Fibroblast of villous mesenchyme (primary cell): ENCODE measurements around the gene CCT2. TPM values are rescaled to one million over a fixed set of nuclear protein-coding genes. Genes with fewer than 3 reads are reported as not detected.
"Not testable (repeated sequence)": the region's sequence is repeated elsewhere in the genome, so short reads cannot be mapped to it uniquely, and the experiment has no call there.

ENCODE experiments used
- DNase-seq: peaks from one replicate; pipeline ENCODE4 v3.0.0-alpha.2; 2010; ENCODE audit warnings: low read depth
- H3K4me3 ChIP-seq: 2 replicates; pipeline ENCODE4 v1.5.1; 2011; ENCODE audit warnings: low read depth, mild to moderate bottlenecking, low read length
- CTCF ChIP-seq: IDR thresholded peaks from 2 replicates; pipeline ENCODE4 v1.5.1; 2012; ENCODE audit warnings: low read depth, mild to moderate bottlenecking, low read length; ENCODE audit not compliant: insufficient read depth
- total RNA-seq: library from RNA; depleted of rRNA; stranded (reverse); fragments of >200 nt; gene quantifications from 2 replicates; pipeline ENCODE4 v1.2.3, GENCODE V29; 2012

Gene CCT2
- total RNA-seq, 1 donor: 330 TPM

- no peak for TF ChIP-seq CTCF
- DNase-seq: no peak
- H3K4me3 ChIP-seq: no peak overlapping the region
Measured at GRCh38 chr12:69601962-69602685, 16.9 kb downstream of the CCT2 start.

- H3K4me3 ChIP-seq: no peak overlapping the region
- DNase-seq: no peak
- no peak for TF ChIP-seq CTCF
Measured at GRCh38 chr12:69602954-69603353, 17.7 kb downstream of the CCT2 start.

- not testable (repeated sequence) for DNase-seq, H3K4me3 ChIP-seq
Measured at GRCh38 chr12:69603556-69603955, 18.3 kb downstream of the CCT2 start.

- not testable (repeated sequence) for DNase-seq
Measured at GRCh38 chr12:69604275-69604674, 19.0 kb downstream of the CCT2 start.

GRCh38 chr12:69608114-69608513 is 22.9 kb downstream of the CCT2 start:
- no peak overlapping the region for H3K4me3 ChIP-seq
- no peak for TF ChIP-seq CTCF
- peak; percentile 12 for DNase-seq

More at GRCh38 chr12:69604275-69604674, 19.0 kb downstream of the CCT2 start:
- H3K4me3 ChIP-seq: not testable (repeated sequence)

GRCh38 chr12:69610126-69610525 is 24.9 kb downstream of the CCT2 start:
- TF ChIP-seq CTCF: no peak
- no peak for DNase-seq
- no peak overlapping the region for H3K4me3 ChIP-seq

- no peak within 1 kb of the TSS for H3K4me3 ChIP-seq
- DNase-seq: no peak
- TF ChIP-seq CTCF: no peak
Measured at GRCh38 chr12:69610729-69611128, 25.5 kb downstream of the CCT2 start, which contains the start of gene LRRC10. Gene LRRC10 (minus strand): TSS chr12:69610907. CDS start chr12:69610838, 69 bp downstream.

DNA sequence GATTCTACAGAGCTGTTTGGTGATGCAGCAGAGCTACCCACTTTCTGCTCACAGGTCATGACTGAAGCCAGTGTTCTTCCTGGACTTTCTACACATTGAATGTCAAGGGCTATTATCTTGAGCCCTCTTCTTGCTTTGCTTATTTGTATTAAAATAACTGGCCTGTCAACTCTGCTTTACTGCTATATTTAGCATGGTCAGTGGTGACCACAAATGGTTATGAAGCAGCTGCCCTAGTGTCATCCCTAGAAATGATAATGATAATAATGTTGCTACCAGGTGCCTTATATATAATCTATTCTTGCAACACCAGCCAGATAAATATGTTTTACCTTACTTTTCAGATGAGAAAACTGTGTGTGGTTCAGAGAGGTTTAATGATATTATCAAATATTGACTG is 28.1 kb downstream of the CCT2 start:
- TF ChIP-seq CTCF: no peak
- no peak for DNase-seq
- no peak overlapping the region for H3K4me3 ChIP-seq
